ENCODE results near the gene ETV7.

ETV7 gene

GRCh38 chr6:36318690-36319435 is 68.6 kb downstream of the ETV7 start:
- DNase-seq = no peak

- DNase-seq = no peak
Observed at GRCh38 chr6:36317623-36318022, 69.8 kb downstream of the ETV7 start.
